GM23338 (cell line): ENCODE results near the gene ZPR1.

ENCODE experiments used
- CREB1 ChIP-seq: fragments of 250-450 bp; sonication (Bioruptor Pico); IDR thresholded peaks from 2 replicates; pipeline ENCODE4 v1.5.0; 2020; ENCODE audit warnings: low read depth, mild to moderate bottlenecking, moderate library complexity
- EZH2 ChIP-seq: fragments of 200-600 bp; sonication (generic); IDR thresholded peaks from one replicate; pipeline ENCODE4 v1.8.0; 2017; ENCODE audit warnings: antibody characterized with exemption, mild to moderate bottlenecking, low read depth; ENCODE audit not compliant: unreplicated experiment
- EZH2phosphoT487 ChIP-seq: fragments of 200-600 bp; sonication (generic); IDR thresholded peaks from one replicate; pipeline ENCODE4 v1.8.1; 2018; ENCODE audit warnings: antibody characterized with exemption; ENCODE audit not compliant: unreplicated experiment
- JUNB ChIP-seq: IDR thresholded peaks from one replicate; pipeline ENCODE4 v1.6.1; 2016; ENCODE audit warnings: antibody characterized with exemption; ENCODE audit not compliant: unreplicated experiment
- NANOG ChIP-seq: IDR thresholded peaks from 2 replicates; pipeline ENCODE4 v1.6.1; 2016; ENCODE audit warnings: antibody characterized with exemption, borderline replicate concordance
- POLR2AphosphoS5 ChIP-seq: IDR thresholded peaks from 2 replicates; pipeline ENCODE4 v1.6.1; 2016; ENCODE audit warnings: antibody characterized with exemption, low read depth
- TF ChIP-seq, protein P1 (sequence below), 2 experiments: fragments of 200-600 bp in 1 of 2; sonication (generic) in 1 of 2; conservative IDR thresholded peaks; 2 replicates each; pipeline versions ENCODE4 v1.5.1 to v1.6.1; 2016 to 2017; ENCODE audit warnings: antibody characterized with exemption in 2 of 2, low read depth in 2 of 2, mild to moderate bottlenecking in 2 of 2, moderate library complexity in 1 of 2
- TF ChIP-seq, protein P2 (sequence below): IDR thresholded peaks from one replicate; pipeline ENCODE4 v1.6.1; 2018; ENCODE audit warnings: antibody characterized with exemption; ENCODE audit not compliant: unreplicated experiment
- TF ChIP-seq, protein P3 (sequence below): IDR thresholded peaks from 2 replicates; pipeline ENCODE4 v1.6.1; 2016; ENCODE audit warnings: antibody characterized with exemption

DNA sequence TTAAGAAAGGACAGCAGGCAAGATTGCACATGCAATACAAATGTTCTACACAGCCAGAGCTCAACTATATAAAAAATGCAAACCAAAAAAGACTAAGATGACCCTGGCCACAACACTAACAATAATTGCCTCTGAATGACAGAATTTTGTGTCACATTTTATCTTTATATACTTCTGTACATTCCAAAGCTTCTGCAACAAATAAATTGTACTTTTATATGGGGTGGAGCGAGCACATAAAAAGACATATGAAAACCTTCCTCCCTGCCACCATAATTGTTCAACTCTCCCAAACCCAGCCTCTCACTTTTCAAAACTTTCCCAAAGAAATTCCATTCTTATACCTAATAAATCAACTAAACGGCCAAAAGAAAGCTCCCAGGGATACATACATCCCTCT lies 25.7 kb downstream of the ZPR1 start:
- TF ChIP-seq EZH2: no peak
- TF ChIP-seq, protein P1, sequence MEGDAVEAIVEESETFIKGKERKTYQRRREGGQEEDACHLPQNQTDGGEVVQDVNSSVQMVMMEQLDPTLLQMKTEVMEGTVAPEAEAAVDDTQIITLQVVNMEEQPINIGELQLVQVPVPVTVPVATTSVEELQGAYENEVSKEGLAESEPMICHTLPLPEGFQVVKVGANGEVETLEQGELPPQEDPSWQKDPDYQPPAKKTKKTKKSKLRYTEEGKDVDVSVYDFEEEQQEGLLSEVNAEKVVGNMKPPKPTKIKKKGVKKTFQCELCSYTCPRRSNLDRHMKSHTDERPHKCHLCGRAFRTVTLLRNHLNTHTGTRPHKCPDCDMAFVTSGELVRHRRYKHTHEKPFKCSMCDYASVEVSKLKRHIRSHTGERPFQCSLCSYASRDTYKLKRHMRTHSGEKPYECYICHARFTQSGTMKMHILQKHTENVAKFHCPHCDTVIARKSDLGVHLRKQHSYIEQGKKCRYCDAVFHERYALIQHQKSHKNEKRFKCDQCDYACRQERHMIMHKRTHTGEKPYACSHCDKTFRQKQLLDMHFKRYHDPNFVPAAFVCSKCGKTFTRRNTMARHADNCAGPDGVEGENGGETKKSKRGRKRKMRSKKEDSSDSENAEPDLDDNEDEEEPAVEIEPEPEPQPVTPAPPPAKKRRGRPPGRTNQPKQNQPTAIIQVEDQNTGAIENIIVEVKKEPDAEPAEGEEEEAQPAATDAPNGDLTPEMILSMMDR (conservative IDR thresholded peaks at IDR 0.05; ENCODE audit: low read depth in 2 of 2): no peak
- no peak for TF ChIP-seq POLR2AphosphoS5
- TF ChIP-seq, protein P2, sequence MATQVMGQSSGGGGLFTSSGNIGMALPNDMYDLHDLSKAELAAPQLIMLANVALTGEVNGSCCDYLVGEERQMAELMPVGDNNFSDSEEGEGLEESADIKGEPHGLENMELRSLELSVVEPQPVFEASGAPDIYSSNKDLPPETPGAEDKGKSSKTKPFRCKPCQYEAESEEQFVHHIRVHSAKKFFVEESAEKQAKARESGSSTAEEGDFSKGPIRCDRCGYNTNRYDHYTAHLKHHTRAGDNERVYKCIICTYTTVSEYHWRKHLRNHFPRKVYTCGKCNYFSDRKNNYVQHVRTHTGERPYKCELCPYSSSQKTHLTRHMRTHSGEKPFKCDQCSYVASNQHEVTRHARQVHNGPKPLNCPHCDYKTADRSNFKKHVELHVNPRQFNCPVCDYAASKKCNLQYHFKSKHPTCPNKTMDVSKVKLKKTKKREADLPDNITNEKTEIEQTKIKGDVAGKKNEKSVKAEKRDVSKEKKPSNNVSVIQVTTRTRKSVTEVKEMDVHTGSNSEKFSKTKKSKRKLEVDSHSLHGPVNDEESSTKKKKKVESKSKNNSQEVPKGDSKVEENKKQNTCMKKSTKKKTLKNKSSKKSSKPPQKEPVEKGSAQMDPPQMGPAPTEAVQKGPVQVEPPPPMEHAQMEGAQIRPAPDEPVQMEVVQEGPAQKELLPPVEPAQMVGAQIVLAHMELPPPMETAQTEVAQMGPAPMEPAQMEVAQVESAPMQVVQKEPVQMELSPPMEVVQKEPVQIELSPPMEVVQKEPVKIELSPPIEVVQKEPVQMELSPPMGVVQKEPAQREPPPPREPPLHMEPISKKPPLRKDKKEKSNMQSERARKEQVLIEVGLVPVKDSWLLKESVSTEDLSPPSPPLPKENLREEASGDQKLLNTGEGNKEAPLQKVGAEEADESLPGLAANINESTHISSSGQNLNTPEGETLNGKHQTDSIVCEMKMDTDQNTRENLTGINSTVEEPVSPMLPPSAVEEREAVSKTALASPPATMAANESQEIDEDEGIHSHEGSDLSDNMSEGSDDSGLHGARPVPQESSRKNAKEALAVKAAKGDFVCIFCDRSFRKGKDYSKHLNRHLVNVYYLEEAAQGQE: no peak
- no peak for TF ChIP-seq EZH2phosphoT487
- TF ChIP-seq NANOG: no peak
- no peak for TF ChIP-seq JUNB
- TF ChIP-seq, protein P3, sequence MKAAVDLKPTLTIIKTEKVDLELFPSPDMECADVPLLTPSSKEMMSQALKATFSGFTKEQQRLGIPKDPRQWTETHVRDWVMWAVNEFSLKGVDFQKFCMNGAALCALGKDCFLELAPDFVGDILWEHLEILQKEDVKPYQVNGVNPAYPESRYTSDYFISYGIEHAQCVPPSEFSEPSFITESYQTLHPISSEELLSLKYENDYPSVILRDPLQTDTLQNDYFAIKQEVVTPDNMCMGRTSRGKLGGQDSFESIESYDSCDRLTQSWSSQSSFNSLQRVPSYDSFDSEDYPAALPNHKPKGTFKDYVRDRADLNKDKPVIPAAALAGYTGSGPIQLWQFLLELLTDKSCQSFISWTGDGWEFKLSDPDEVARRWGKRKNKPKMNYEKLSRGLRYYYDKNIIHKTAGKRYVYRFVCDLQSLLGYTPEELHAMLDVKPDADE: no peak
- TF ChIP-seq CREB1: no peak
